Astrocyte of the hippocampus (primary cell): ENCODE results near the gene OR10K2.
"Not testable (repeated sequence)": the region's sequence is repeated elsewhere in the genome, so short reads cannot be mapped to it uniquely, and the experiment has no call there.

ENCODE experiments used
- DNase-seq: peaks from one replicate; pipeline ENCODE4 v3.0.0; 2011; ENCODE audit warnings: low read depth, low spot score

The OR10K2 gene

GRCh38 chr1:158426137-158426536 lies at the start of gene OR10K2:
Gene OR10K2, minus strand, starts transcription at chr1:158426237. Its CDS starts 5,371 bp downstream, at chr1:158420866.
- DNase-seq: no peak

- DNase-seq: no peak
Measured at GRCh38 chr1:158471920-158472319, 45.9 kb upstream of the OR10K2 start, which contains the start of gene OR10R2. Gene OR10R2, plus strand, starts transcription at chr1:158472220. Its CDS starts 106 bp downstream, at chr1:158472326.

GRCh38 chr1:158461534-158461933 lies 35.5 kb upstream of the OR10K2 start, which contains the start of gene OR10K1:
Gene OR10K1, plus strand, starts transcription at chr1:158461834. Its CDS starts 3,728 bp downstream, at chr1:158465562.
- no peak for DNase-seq

- peak; percentile 6 for DNase-seq
Measured at GRCh38 chr1:158458263-158458662, 32.2 kb upstream of the OR10K2 start.

- DNase-seq: no peak
Measured at GRCh38 chr1:158457246-158457645, 31.2 kb upstream of the OR10K2 start.

- no peak for DNase-seq
Measured at GRCh38 chr1:158454537-158454936, 28.5 kb upstream of the OR10K2 start.

- DNase-seq: no peak
Measured at GRCh38 chr1:158445376-158445775, 19.3 kb upstream of the OR10K2 start.

- no peak for DNase-seq
Measured at GRCh38 chr1:158434741-158435140, 8.7 kb upstream of the OR10K2 start.

GRCh38 chr1:158430163-158430562 lies 4.1 kb upstream of the OR10K2 start:
- not testable (repeated sequence) for DNase-seq

GRCh38 chr1:158425027-158425426 lies 1.0 kb downstream of the OR10K2 start:
- DNase-seq: no peak

GRCh38 chr1:158422212-158422611 lies 3.8 kb downstream of the OR10K2 start:
- DNase-seq: peak; percentile 1

- no peak for DNase-seq
Measured at GRCh38 chr1:158417586-158417985, 8.5 kb downstream of the OR10K2 start.

GRCh38 chr1:158414651-158415345 lies 11.2 kb downstream of the OR10K2 start:
- DNase-seq: no peak

- DNase-seq: no peak
Measured at GRCh38 chr1:158407092-158407491, 18.9 kb downstream of the OR10K2 start.

GRCh38 chr1:158400871-158401270 lies 25.2 kb downstream of the OR10K2 start:
- no peak for DNase-seq

- no peak for DNase-seq
Measured at GRCh38 chr1:158398818-158399514, 27.1 kb downstream of the OR10K2 start, which contains the start of gene OR10T2. Gene OR10T2, minus strand, starts transcription at chr1:158399466. Its CDS starts 0 bp downstream, at chr1:158399466.

- DNase-seq: no peak
Measured at GRCh38 chr1:158396646-158397045, 29.4 kb downstream of the OR10K2 start.

GRCh38 chr1:158393476-158393875 lies 32.6 kb downstream of the OR10K2 start:
- DNase-seq: no peak

- DNase-seq: no peak
Measured at GRCh38 chr1:158391099-158391498, 34.9 kb downstream of the OR10K2 start.

GRCh38 chr1:158390331-158390730 lies 35.7 kb downstream of the OR10K2 start:
- no peak for DNase-seq

- no peak for DNase-seq
Measured at GRCh38 chr1:158374860-158375259, 51.2 kb downstream of the OR10K2 start.

- DNase-seq: not testable (repeated sequence)
Measured at GRCh38 chr1:158374101-158374500, 51.9 kb downstream of the OR10K2 start.
